Vagina (tissue), 2 donors: ENCODE data around the gene EML6.

Experiments used
- POLR2AphosphoS5 ChIP-seq, 2 donors: sonication (generic); formaldehyde crosslinking; IDR thresholded peaks; one replicate each; pipeline ENCODE4 v1.9.0; 2017; ENCODE audit warnings: antibody characterized with exemption in 2 of 2, mild to moderate bottlenecking in 2 of 2, low read depth in 1 of 2; ENCODE audit not compliant: insufficient read depth in 1 of 2
- TF ChIP-seq, protein P1 (sequence below), 3 experiments: fragments of 450-650 bp in 2 of 3; fragments of 200-600 bp in 1 of 3; sonication (generic) in 1 of 3; IDR thresholded peaks; one replicate each; pipeline ENCODE4 v1.5.1; 2017 to 2019; ENCODE audit warnings: antibody characterized with exemption in 3 of 3, mild to moderate bottlenecking in 2 of 3, moderate library complexity in 2 of 3

DNA sequence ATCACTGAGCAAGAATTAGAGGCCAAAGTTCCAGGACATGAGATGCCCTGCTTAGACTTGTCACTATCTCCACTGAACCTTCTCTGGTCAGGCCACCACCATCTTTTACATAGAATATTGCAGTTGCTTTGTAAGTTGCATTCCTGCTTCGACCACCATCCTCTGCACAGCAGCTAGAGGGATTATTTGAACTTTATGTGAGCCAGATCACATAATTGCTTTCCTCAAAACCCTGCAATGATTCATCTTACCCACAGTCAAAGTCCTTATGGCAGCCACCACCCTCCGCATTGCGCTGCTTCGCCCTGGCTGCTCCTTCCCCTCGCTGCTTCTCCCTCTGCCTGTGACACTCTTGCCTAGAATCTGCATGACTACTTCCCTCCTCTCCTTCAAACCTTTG is 111.3 kb downstream of the EML6 start:
- TF ChIP-seq, protein P1, sequence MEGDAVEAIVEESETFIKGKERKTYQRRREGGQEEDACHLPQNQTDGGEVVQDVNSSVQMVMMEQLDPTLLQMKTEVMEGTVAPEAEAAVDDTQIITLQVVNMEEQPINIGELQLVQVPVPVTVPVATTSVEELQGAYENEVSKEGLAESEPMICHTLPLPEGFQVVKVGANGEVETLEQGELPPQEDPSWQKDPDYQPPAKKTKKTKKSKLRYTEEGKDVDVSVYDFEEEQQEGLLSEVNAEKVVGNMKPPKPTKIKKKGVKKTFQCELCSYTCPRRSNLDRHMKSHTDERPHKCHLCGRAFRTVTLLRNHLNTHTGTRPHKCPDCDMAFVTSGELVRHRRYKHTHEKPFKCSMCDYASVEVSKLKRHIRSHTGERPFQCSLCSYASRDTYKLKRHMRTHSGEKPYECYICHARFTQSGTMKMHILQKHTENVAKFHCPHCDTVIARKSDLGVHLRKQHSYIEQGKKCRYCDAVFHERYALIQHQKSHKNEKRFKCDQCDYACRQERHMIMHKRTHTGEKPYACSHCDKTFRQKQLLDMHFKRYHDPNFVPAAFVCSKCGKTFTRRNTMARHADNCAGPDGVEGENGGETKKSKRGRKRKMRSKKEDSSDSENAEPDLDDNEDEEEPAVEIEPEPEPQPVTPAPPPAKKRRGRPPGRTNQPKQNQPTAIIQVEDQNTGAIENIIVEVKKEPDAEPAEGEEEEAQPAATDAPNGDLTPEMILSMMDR (IDR thresholded peaks at IDR 0.05), result no peak
- TF ChIP-seq POLR2AphosphoS5 (IDR thresholded peaks at IDR 0.05; ENCODE audit: insufficient read depth in 1 of 2, low read depth in 1 of 2), result no peak
